A673 (cell line): ENCODE data around the gene CTNNA3.
"Not testable (repeated sequence)": the region's sequence is repeated elsewhere in the genome, so short reads cannot be mapped to it uniquely, and the experiment has no call there.

Source experiments
- CTCF ChIP-seq: fragments of 300-800, 200-600 bp; sonication (generic); conservative IDR thresholded peaks from 2 replicates; pipeline ENCODE4 v1.5.1; 2017; ENCODE audit warnings: low read depth, mild to moderate bottlenecking, antibody characterized with exemption, low read length, moderate library complexity, mixed read lengths
- EZH2 ChIP-seq: fragments of 200-600 bp; sonication (generic); IDR thresholded peaks from 2 replicates; pipeline ENCODE4 v1.6.1; 2017; ENCODE audit warnings: borderline replicate concordance, low read depth, mild to moderate bottlenecking, mixed read lengths, antibody characterized with exemption, low read length; ENCODE audit not compliant: poor library complexity, severe bottlenecking

DNA sequence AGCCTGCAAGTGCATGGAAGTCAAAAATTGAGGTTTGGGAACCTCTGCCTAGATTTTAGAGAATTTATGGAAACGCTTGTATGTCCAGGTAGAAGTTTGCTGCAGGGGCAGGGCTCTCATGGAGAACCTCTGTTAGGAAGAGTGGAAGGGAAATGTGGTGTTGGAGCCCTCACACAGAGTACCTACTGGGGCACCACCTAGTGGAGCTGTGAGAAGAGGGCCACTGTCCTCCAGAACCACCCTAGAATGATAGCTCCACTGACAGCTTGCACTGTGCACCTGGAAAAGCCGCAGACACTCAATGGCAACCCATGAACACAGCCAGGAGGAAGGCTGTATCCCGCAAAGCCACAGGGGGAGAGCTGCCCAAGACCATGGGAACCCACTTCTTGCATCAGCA, 165.0 kb downstream of the CTNNA3 start:
- 0 out of 2 replicates have a peak, but pooled peaks have one; percentile 14 for TF ChIP-seq CTCF
- not testable (repeated sequence) for TF ChIP-seq EZH2
